ENCODE measurements around the gene NTM.
"Not testable (repeated sequence)": the region's sequence is repeated elsewhere in the genome, so short reads cannot be mapped to it uniquely, and the experiment has no call there.

The NTM gene

GRCh38 chr11:132314911-132315455 is 944.6 kb downstream of the NTM start:
- H3K9ac ChIP-seq (ENCODE audit: low read length): no peak overlapping the region
- no peak overlapping the region for H3K27ac ChIP-seq (ENCODE audit: low read depth, low read length, poor library complexity, severe bottlenecking)
- H3K4me1 ChIP-seq (ENCODE audit: insufficient read depth, low read length, severe bottlenecking): no peaks in the 10 kb centered on the region
- no peak overlapping the region for H3K4me3 ChIP-seq (ENCODE audit: low read depth, low read length, poor library complexity, severe bottlenecking)
- H3F3A ChIP-seq (ENCODE audit: insufficient read depth, low read length): no peaks in the 10 kb centered on the region
- H3K4me2 ChIP-seq (ENCODE audit: low read length): no peak overlapping the region
- no peak overlapping the region for H2AFZ ChIP-seq (ENCODE audit: low read length)
- no peaks in the 10 kb centered on the region for H3K9me2 ChIP-seq (ENCODE audit: low read depth, low read length)
- no peaks in the 10 kb centered on the region for H4K20me1 ChIP-seq (ENCODE audit: insufficient read depth, low read length)
- H3K27me3 ChIP-seq (ENCODE audit: insufficient read depth, low read length): no peaks in the 10 kb centered on the region
- H3K79me2 ChIP-seq (ENCODE audit: insufficient read depth, low read length): no peaks in the 10 kb centered on the region
- no peaks in the 10 kb centered on the region for H3K9me3 ChIP-seq (ENCODE audit: low read length)
- H3K36me3 ChIP-seq (ENCODE audit: insufficient read depth, low read length): no peaks in the 10 kb centered on the region
- TF ChIP-seq EZH2 (IDR thresholded peaks at IDR 0.05; ENCODE audit: borderline replicate concordance, low read length): no peak

- Histone ChIP-seq H3K27ac (ENCODE audit: low read depth, low read length, poor library complexity, severe bottlenecking) (no peak overlapping the region), H3K79me2 (ENCODE audit: insufficient read depth, low read length) (no peaks in the 10 kb centered on the region), H3K9me2 (ENCODE audit: low read depth, low read length) (no peaks in the 10 kb centered on the region), H3F3A (ENCODE audit: insufficient read depth, low read length) (no peaks in the 10 kb centered on the region), H3K27me3 (ENCODE audit: insufficient read depth, low read length) (no peaks in the 10 kb centered on the region), H3K9ac (ENCODE audit: low read length) (no peak overlapping the region), H3K36me3 (ENCODE audit: insufficient read depth, low read length) (no peaks in the 10 kb centered on the region), H4K20me1 (ENCODE audit: insufficient read depth, low read length) (no peaks in the 10 kb centered on the region), H2AFZ (ENCODE audit: low read length) (no peak overlapping the region), H3K4me3 (ENCODE audit: low read depth, low read length, poor library complexity, severe bottlenecking) (no peak overlapping the region), H3K4me2 (ENCODE audit: low read length) (no peak overlapping the region), H3K9me3 (ENCODE audit: low read length) (no peaks in the 10 kb centered on the region), H3K4me1 (ENCODE audit: insufficient read depth, low read length, severe bottlenecking) (no peaks in the 10 kb centered on the region)
- TF ChIP-seq CTCF (IDR thresholded peaks at IDR 0.05; ENCODE audit: low read length) (no peak), EZH2 (IDR thresholded peaks at IDR 0.05; ENCODE audit: borderline replicate concordance, low read length) (no peak)
These were observed 945.3 kb downstream of the NTM start for GRCh38 chr11:132315696-132316095.

DNA sequence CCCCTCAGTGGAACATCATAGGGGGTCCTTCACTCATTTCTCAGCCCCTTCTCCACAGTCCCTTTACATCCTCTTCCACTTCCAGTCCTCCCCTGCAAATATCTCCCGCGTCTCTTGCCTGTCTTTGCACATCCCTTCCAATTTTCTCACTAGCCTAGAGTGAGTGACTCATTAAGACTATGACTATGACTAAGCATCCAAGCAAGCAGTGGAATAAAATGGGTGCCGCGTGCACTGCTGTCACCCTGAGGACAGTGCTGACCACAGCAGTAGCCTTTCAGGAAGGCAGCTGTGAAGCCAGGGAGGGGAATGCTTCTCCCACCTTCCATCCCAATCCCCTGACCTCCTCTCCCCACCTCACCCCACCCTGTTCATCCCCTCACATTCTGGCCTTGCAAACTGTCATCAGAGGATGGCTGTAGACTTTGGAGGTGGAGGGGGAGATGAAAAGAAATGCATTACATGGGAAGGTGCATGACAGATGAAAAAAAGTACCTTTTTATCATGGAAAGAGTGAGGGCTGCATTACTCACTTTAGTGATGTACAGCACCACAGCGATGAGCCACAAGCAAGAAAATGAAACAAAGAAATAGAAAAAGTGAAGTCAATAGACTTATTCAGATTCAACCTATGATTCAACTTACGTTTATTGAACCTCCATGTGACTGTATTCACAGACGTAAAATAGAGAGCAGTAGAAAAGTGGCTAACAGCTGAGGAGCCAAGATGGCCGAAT is 948.2 kb downstream of the NTM start:
- Histone ChIP-seq H3K4me1 (ENCODE audit: insufficient read depth, low read length, severe bottlenecking) (no peaks in the 10 kb centered on the region), H3K27ac (ENCODE audit: low read depth, low read length, poor library complexity, severe bottlenecking) (no peak overlapping the region), H3K36me3 (ENCODE audit: insufficient read depth, low read length) (no peaks in the 10 kb centered on the region), H3K79me2 (ENCODE audit: insufficient read depth, low read length) (no peaks in the 10 kb centered on the region), H3K4me2 (ENCODE audit: low read length) (no peak overlapping the region), H2AFZ (ENCODE audit: low read length) (no peak overlapping the region), H3K4me3 (ENCODE audit: low read depth, low read length, poor library complexity, severe bottlenecking) (no peak overlapping the region), H3K9me3 (ENCODE audit: low read length) (no peaks in the 10 kb centered on the region), H4K20me1 (ENCODE audit: insufficient read depth, low read length) (no peaks in the 10 kb centered on the region), H3K9ac (ENCODE audit: low read length) (no peak overlapping the region), H3F3A (ENCODE audit: insufficient read depth, low read length) (no peaks in the 10 kb centered on the region), H3K9me2 (ENCODE audit: low read depth, low read length) (no peaks in the 10 kb centered on the region), H3K27me3 (ENCODE audit: insufficient read depth, low read length) (no peaks in the 10 kb centered on the region)
- TF ChIP-seq EZH2 (IDR thresholded peaks at IDR 0.05; ENCODE audit: borderline replicate concordance, low read length) (no peak), CTCF (IDR thresholded peaks at IDR 0.05; ENCODE audit: low read length) (no peak)

DNA sequence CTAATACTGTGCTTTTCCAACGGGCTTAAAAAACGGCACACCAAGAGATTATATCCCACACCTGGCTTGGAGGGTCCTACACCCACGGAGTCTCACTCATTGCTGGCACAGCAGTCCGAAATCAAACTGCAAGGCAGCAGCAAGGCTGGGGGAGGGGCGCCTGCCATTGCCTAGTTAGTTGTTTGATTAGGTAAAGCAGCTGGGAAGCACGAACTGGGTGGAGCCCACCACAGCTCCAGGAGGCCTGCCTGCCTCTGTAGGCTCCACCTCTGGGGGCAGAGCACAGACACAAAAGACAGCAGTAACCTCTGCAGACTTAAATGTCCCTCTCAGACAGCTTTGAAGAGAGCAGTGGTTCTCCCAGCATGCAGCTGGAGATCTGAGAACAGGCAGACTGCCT is 949.0 kb downstream of the NTM start:
- H3K9ac ChIP-seq (ENCODE audit: low read length); H3K27ac ChIP-seq (ENCODE audit: low read depth, low read length, poor library complexity, severe bottlenecking); H3K9me2 ChIP-seq (ENCODE audit: low read depth, low read length); H3K36me3 ChIP-seq (ENCODE audit: insufficient read depth, low read length); H3K79me2 ChIP-seq (ENCODE audit: insufficient read depth, low read length); H3F3A ChIP-seq (ENCODE audit: insufficient read depth, low read length); H4K20me1 ChIP-seq (ENCODE audit: insufficient read depth, low read length); H3K4me3 ChIP-seq (ENCODE audit: low read depth, low read length, poor library complexity, severe bottlenecking); H3K4me2 ChIP-seq (ENCODE audit: low read length); H3K27me3 ChIP-seq (ENCODE audit: insufficient read depth, low read length); H3K4me1 ChIP-seq (ENCODE audit: insufficient read depth, low read length, severe bottlenecking); H2AFZ ChIP-seq (ENCODE audit: low read length); H3K9me3 ChIP-seq (ENCODE audit: low read length): not testable (repeated sequence)

Measured in OCI-LY1 (cell line).